ENCODE measurements around the gene BRD4.

The BRD4 gene

DNA sequence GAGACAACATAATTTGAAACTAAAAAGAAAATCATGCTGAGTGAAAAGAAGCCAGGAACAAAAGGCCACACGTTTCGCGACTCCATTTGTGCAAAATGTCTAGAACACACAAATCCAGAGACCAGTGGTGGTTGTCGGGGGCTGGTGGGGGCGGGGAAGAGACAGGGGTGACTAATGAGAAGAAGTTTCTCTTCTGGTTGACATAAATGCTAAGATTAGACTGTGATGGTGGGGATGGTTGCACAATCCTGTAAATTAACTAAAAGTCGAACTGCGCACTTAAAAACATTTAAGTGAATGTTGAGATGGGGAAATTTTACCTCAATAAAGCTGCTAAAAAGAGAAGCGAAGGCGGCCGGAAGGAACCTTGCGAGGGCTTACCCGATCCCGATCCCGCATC is 40.1 kb upstream of the BRD4 start:
- Histone ChIP-seq H3K27me3 (ENCODE audit: insufficient read depth, low read depth, severe bottlenecking) (no peaks in the 10 kb centered on the region), H3K27ac (no peak overlapping the region), H3K4me3 (ENCODE audit: low read depth, low read length) (no peak overlapping the region), H3K9me3 (ENCODE audit: severe bottlenecking) (no peaks in the 10 kb centered on the region), H3K36me3 (peaks cover 63% of the 10 kb centered on the region)
- no peak for DNase-seq
- TF ChIP-seq, protein P1, sequence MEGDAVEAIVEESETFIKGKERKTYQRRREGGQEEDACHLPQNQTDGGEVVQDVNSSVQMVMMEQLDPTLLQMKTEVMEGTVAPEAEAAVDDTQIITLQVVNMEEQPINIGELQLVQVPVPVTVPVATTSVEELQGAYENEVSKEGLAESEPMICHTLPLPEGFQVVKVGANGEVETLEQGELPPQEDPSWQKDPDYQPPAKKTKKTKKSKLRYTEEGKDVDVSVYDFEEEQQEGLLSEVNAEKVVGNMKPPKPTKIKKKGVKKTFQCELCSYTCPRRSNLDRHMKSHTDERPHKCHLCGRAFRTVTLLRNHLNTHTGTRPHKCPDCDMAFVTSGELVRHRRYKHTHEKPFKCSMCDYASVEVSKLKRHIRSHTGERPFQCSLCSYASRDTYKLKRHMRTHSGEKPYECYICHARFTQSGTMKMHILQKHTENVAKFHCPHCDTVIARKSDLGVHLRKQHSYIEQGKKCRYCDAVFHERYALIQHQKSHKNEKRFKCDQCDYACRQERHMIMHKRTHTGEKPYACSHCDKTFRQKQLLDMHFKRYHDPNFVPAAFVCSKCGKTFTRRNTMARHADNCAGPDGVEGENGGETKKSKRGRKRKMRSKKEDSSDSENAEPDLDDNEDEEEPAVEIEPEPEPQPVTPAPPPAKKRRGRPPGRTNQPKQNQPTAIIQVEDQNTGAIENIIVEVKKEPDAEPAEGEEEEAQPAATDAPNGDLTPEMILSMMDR (IDR thresholded peaks at IDR 0.05; ENCODE audit: low read depth, low read length), result no peak

DNA sequence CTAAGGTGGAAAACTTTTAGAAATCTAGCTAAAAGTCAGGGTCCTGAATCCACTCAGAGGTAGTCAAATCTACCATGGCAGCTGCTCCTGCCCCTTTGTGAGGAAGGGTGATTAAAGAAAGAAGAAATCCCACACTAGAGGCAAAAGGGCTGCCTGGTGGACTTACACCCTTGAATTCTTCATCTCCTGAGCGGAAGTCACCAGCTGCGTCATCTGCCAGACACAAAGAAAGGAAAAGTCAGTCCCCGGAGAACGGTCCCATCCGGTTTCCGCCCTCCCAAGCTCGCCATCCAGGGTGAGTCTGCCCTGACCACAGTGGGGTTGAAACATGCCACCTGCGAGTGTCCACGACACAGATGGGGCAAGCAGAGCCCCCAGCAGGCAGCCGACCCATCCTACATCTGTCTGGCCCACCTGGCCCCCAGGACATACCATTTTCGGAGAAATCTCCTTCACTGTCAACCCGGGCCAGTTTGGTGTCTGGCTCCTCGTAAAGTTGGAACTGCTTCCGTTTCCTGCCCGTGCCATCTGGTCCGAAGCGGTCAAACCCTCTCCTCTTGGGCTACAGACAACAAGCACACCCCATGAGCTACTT is 39.5 kb upstream of the BRD4 start:
- DNase-seq, result no peak
- Histone ChIP-seq H3K4me3 (ENCODE audit: low read depth, low read length) (no peak overlapping the region), H3K27me3 (ENCODE audit: insufficient read depth, low read depth, severe bottlenecking) (no peaks in the 10 kb centered on the region), H3K9me3 (ENCODE audit: severe bottlenecking) (no peaks in the 10 kb centered on the region), H3K27ac (no peak overlapping the region), H3K36me3 (peaks cover 69% of the 10 kb centered on the region)
- TF ChIP-seq, protein P1 (IDR thresholded peaks at IDR 0.05; ENCODE audit: low read depth, low read length), result no peak

DNA sequence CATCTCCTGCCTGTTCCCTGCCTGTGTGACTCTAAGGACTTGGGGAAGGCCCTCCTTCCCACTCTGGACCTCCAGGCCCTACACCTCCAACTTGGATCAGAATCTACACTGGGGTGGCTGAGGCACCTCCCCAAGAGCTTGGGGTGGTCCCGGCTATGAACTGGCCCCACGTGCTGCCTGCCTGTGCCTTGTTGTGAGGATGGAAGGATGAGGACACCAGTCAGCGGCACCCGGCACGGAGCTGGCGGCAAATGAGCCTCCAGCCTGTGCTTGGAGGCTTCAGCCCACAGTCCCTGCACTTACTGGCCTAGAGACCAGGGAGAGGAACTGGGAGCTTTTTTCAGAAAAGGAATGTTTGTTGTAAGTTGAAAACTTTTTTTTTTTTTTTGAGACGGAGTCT is 38.8 kb upstream of the BRD4 start:
- H3K4me3 ChIP-seq (ENCODE audit: low read depth, low read length), result no peak overlapping the region
- H3K9me3 ChIP-seq (ENCODE audit: severe bottlenecking), result no peaks in the 10 kb centered on the region
- no peak overlapping the region for H3K27ac ChIP-seq
- TF ChIP-seq, protein P1 (IDR thresholded peaks at IDR 0.05; ENCODE audit: low read depth, low read length), result no peak
- H3K36me3 ChIP-seq, result peaks cover 73% of the 10 kb centered on the region
- no peak for DNase-seq
- H3K27me3 ChIP-seq (ENCODE audit: insufficient read depth, low read depth, severe bottlenecking), result no peaks in the 10 kb centered on the region

DNA sequence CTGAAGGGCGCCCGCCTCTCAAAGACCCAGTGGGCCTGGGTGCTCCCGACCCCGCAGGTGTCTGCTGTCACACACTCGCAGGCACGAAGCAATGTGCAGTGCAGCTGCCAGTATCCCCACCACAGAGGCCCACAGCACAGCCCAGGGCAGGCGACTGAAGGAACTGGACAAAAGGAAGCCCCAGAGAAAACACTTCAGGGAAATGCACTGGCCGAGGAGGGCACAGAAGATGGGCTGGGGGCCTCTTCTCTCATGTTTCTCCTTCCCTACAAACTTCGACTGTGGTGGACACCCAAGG is 37.2 kb upstream of the BRD4 start:
- no peak for DNase-seq
- Histone ChIP-seq H3K4me3 (ENCODE audit: low read depth, low read length) (no peak overlapping the region), H3K9me3 (ENCODE audit: severe bottlenecking) (no peaks in the 10 kb centered on the region), H3K27ac (no peak overlapping the region), H3K36me3 (peaks cover 82% of the 10 kb centered on the region), H3K27me3 (ENCODE audit: insufficient read depth, low read depth, severe bottlenecking) (no peaks in the 10 kb centered on the region)
- TF ChIP-seq, protein P1 (IDR thresholded peaks at IDR 0.05; ENCODE audit: low read depth, low read length), result no peak

DNA sequence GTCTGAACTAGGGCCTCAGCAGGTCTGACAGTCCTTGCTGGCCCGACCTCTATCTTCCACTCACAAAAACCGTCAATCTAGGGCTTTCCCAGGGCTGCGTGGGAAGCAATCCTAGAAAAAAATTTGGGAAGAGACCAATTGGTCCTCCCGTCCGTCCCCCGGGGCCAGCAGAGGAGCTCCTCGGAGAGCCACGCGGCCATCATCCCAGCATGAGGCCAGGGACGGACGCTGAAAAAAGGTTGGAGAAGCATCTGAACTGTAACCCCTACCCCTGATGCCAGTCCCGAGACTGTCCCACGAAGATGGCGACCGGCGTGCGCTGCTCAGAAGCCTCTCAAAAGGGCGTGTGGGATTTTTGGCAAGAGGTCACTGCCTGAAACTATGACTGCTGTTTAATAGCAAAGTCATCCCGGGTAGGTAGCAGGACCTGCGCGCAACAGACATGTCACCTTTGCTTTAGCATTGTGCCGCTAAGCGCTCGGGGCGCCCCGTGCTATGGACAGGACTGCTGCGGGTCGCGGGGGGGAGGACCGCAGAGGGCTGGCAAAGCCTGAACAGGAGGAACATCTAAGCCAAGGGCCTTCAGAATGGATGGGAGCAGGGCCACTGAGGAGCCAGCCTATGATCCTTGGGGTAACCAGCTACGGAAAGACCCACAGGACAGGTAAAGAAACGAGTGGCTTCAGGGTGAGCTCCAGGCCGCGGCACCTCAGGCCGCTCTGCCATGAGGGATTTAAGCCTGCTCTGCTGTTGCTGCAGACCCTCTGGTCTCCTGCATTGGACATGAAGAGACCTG is 36.7 kb upstream of the BRD4 start:
- H3K9me3 ChIP-seq (ENCODE audit: severe bottlenecking), result no peaks in the 10 kb centered on the region
- H3K4me3 ChIP-seq (ENCODE audit: low read depth, low read length), result no peak overlapping the region
- TF ChIP-seq, protein P1 (IDR thresholded peaks at IDR 0.05; ENCODE audit: low read depth, low read length), result no peak
- no peaks in the 10 kb centered on the region for H3K27me3 ChIP-seq (ENCODE audit: insufficient read depth, low read depth, severe bottlenecking)
- no peak overlapping the region for H3K27ac ChIP-seq
- DNase-seq, result no peak
- peaks cover 83% of the 10 kb centered on the region for H3K36me3 ChIP-seq

Data from WERI-Rb-1 (cell line).